ENCODE measurements around the gene BCLAF3. TPM values are rescaled to one million over a fixed set of nuclear protein-coding genes. Genes with fewer than 3 reads are reported as not detected.

BCLAF3 gene
- total and polyA plus RNA-seq, 2 of the 13 experiments (the other 11 are each of a cell fraction or from before 2014, with no cell fraction given): 1.5 to 2.7 TPM

DNA sequence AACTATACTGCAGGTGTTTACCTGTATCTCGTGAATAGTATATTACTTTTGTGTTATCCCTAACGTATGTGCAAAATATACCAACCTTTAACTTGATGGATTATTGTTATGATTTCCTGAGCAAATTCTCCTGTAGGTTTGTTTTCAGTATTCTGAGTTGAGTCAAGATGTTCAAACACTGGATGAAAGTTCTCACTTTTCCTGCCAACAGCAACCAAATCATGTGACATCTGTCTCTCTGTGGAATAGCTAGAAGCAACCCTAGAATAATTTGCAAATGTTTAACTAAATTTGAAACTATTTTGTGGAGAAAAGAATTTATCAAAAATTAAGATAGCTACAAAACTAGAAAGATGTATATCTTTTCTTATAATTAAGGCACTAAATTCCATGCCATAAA lies 35.6 kb downstream of the BCLAF3 start (continued):
- TF ChIP-seq ZNF503 (CRISPR knock-in tag; IDR thresholded peaks at IDR 0.05): no peak
- TF ChIP-seq FOXA1 (IDR thresholded peaks at IDR 0.05): no peak
- TF ChIP-seq FOXA1 (CRISPR knock-in tag; IDR thresholded peaks at IDR 0.05): no peak
- no peak for TF ChIP-seq TARDBP (CRISPR knock-in tag; IDR thresholded peaks at IDR 0.05)
- TF ChIP-seq ZNF430 (CRISPR knock-in tag; IDR thresholded peaks at IDR 0.05): no peak
- TF ChIP-seq ZNF567 (CRISPR knock-in tag; IDR thresholded peaks at IDR 0.05; ENCODE audit: borderline replicate concordance): no peak
- TF ChIP-seq PHF8 (CRISPR knock-in tag; IDR thresholded peaks at IDR 0.05): no peak
- TF ChIP-seq ZNF773 (CRISPR knock-in tag; IDR thresholded peaks at IDR 0.05; ENCODE audit: borderline replicate concordance): no peak

GRCh38 chrX:19954335-19955096 lies 36.3 kb downstream of the BCLAF3 start:
- no peak overlapping the region for H3K27ac ChIP-seq (ENCODE audit: extremely low read length, insufficient read depth, low read length)
- H2AFZ ChIP-seq (ENCODE audit: low read length): no peak overlapping the region
- no peaks in the 10 kb centered on the region for H3K9me3 ChIP-seq (ENCODE audit: low read length)
- BruUV-seq (replicated peaks): no TSS peak
- 100% methylated on average over 2 of the region's 2 CpGs for WGBS (ENCODE audit: low lambda C conversion rate)
- DNase-seq (ENCODE audit: low spot score) (no peak), FAIRE-seq (no peak), ATAC-seq (no peak)
- in situ Hi-C loops (cut with HindIII; ENCODE audit: extremely low pct_ligation_motif_present, low pct_unique_long_range_greater_than_20kb) (no loop called here), intact Hi-C loops (cut with micrococcal nuclease; ENCODE audit: unreplicated experiment) (no loop called here)
- no peaks in the 10 kb centered on the region for H4K20me1 ChIP-seq (ENCODE audit: insufficient read depth, low read length)
- ChIA-PET POLR2A (no interaction called here), CTCF (ENCODE audit: low intra/inter-chr PET ratio, low total read pairs) (no interaction called here)
- no peaks in the 10 kb centered on the region for H3K79me2 ChIP-seq (ENCODE audit: insufficient read depth, low read length)
- H3K36me3 ChIP-seq (replicated peaks in 1 of 2; ENCODE audit: control insufficient read depth in 1 of 2, insufficient read depth in 2 of 2, low read length in 2 of 2): peaks cover 0 to 1% of the 10 kb centered on the region in 2 experiments; a peak in 1 of 5 replicates
- no peak overlapping the region for H3K4me2 ChIP-seq (ENCODE audit: low read depth, low read length)
- H3K9ac ChIP-seq (ENCODE audit: insufficient read depth, low read depth, low read length): no peak overlapping the region
- no peaks in the 10 kb centered on the region for H3K27me3 ChIP-seq (ENCODE audit: control insufficient read depth in 1 of 2, insufficient read depth in 2 of 2, low read length in 2 of 2)
- no peak overlapping the region for H3K4me3 ChIP-seq (replicated peaks in 1 of 3; ENCODE audit: insufficient read depth in 1 of 3, low read depth in 2 of 3, low read length in 3 of 3)
- peaks cover 16% of the 10 kb centered on the region for H3K4me1 ChIP-seq (ENCODE audit: insufficient read depth, low read length)
- TF ChIP-seq GTF3A (CRISPR knock-in tag; conservative IDR thresholded peaks at IDR 0.05): no peak
- no peak for TF ChIP-seq ZNF773 (CRISPR knock-in tag; IDR thresholded peaks at IDR 0.05; ENCODE audit: borderline replicate concordance)
- no peak for TF ChIP-seq JUND (CRISPR knock-in tag; IDR thresholded peaks at IDR 0.05)
- TF ChIP-seq YEATS2 (CRISPR knock-in tag; IDR thresholded peaks at IDR 0.05; ENCODE audit: borderline replicate concordance): no peak
- TF ChIP-seq SP5 (CRISPR knock-in tag; IDR thresholded peaks at IDR 0.05; ENCODE audit: borderline replicate concordance, low read depth): no peak
- no peak for TF ChIP-seq BRCA1 (CRISPR knock-in tag; IDR thresholded peaks at IDR 0.05)
- TF ChIP-seq TAF15 (IDR thresholded peaks at IDR 0.05; ENCODE audit: low read depth, low read length, poor library complexity, severe bottlenecking): no peak
- TF ChIP-seq ZNF550 (CRISPR knock-in tag; IDR thresholded peaks at IDR 0.05; ENCODE audit: borderline replicate concordance): no peak
- no peak for TF ChIP-seq SCMH1 (CRISPR knock-in tag; IDR thresholded peaks at IDR 0.05; ENCODE audit: borderline replicate concordance)
- no peak for TF ChIP-seq ZGPAT (CRISPR knock-in tag; IDR thresholded peaks at IDR 0.05)
- TF ChIP-seq GRHL1 (CRISPR knock-in tag; conservative IDR thresholded peaks at IDR 0.05): no peak
